SJCRH30 (cell line): Measurements from ENCODE around the gene RWDD4. TPM values are rescaled to one million over a fixed set of nuclear protein-coding genes. Genes with fewer than 3 reads are reported as not detected.
A peak's percentile ranks its signal among the peaks of the same experiment; 100 is the strongest.
"Not testable (repeated sequence)": the region's sequence is repeated elsewhere in the genome, so short reads cannot be mapped to it uniquely, and the experiment has no call there.

Experiments
- DNase-seq, 2 experiments: peaks; one replicate each; pipeline ENCODE4 v3.0.0-alpha.2; 2015 to 2020
- H3K27ac ChIP-seq: fragments of 250-450 bp; sonication (Bioruptor Pico); 2 replicates; pipeline ENCODE4 v1.5.1; 2020; ENCODE audit warnings: mild to moderate bottlenecking, moderate library complexity
- H3K27me3 ChIP-seq: fragments of 250-450 bp; sonication (Bioruptor Pico); 2 replicates; pipeline ENCODE4 v1.5.1; 2020; ENCODE audit warnings: mild to moderate bottlenecking, moderate library complexity
- H3K36me3 ChIP-seq: fragments of 250-450 bp; sonication (Bioruptor Pico); 2 replicates; pipeline ENCODE4 v1.5.1; 2020; ENCODE audit warnings: mild to moderate bottlenecking, moderate library complexity
- H3K4me1 ChIP-seq: fragments of 250-450 bp; sonication (Bioruptor Pico); 2 replicates; pipeline ENCODE4 v1.5.1; 2020; ENCODE audit warnings: mild to moderate bottlenecking, moderate library complexity
- H3K4me3 ChIP-seq: fragments of 250-450 bp; sonication (Bioruptor Pico); 2 replicates; pipeline ENCODE4 v1.5.1; 2020; ENCODE audit warnings: mild to moderate bottlenecking, moderate library complexity
- H3K9me3 ChIP-seq: fragments of 250-450 bp; sonication (Bioruptor Pico); replicated peaks from 2 replicates; pipeline ENCODE4 v1.5.1; 2020; ENCODE audit warnings: mild to moderate bottlenecking, moderate library complexity
- total RNA-seq: library from RNA; depleted of rRNA; stranded (reverse); fragments of >200 nt; shearing (Covaris generic); gene quantifications from 2 replicates; pipeline ENCODE4 v1.2.3, GENCODE V29; 2014

Gene RWDD4
- total RNA-seq, 1 experiment from 2014 or later = 26.3 TPM

DNA sequence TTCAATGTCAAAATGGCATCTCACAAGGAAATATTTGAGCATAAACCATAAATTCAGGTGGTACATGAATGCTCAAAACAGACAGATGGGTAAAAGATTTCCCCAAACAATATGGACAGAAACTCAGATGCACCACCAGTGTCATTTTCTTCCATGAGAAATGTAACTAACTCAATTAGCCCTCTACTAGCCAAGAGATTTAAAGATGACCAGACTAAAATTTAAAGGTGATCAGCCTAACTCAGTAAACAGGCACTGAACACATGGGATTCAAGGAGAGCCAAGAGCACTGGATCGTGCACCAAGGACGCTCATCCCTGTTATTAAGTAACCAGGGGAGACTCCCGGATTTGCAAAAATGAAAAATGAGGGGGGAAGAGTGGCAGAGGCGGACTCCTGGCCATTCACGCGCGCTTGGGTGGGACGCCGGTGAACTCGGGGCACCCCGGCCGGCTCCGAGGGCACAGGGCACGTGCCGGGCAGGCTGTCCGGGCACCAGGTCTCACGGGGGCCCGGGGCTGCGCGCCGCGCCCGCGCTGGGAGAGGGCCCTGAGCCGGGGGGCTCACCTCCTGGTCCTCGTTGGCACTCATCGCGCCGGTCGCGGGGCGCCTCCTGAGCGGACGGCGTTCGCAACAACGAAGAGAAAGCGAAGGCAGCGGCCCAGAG lies 490 bp downstream of the RWDD4 start:
- no peaks in the 10 kb centered on the region for H3K27me3 ChIP-seq
- peak overlapping the region; percentile 78 for H3K27ac ChIP-seq
- peak overlapping the region; percentile 96 for H3K4me3 ChIP-seq
- peaks cover 2% of the 10 kb centered on the region; the same call in 1 of the 2 replicates for H3K36me3 ChIP-seq
- DNase-seq = peak; percentile 5 to 17
- no peaks in the 10 kb centered on the region for H3K9me3 ChIP-seq
- no peaks in the 10 kb centered on the region for H3K4me1 ChIP-seq

DNA sequence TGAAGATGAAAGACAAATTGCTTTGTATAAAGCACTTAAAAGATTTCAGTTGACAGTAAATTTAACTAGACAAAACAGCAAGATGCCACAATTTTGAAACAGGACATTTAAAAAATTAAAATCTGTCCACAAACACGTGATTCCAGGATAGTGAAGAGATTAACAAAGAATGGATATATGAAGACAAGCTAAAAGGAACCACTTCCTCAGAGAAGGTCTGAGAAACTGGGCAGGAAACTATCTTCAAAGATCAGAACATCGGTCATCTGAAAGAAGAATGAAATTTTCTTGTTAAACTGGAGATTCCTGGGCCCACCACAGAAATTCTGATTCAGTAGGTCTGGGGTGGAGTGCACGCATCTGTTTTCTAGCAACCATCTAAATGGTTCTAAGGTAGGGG lies 1.4 kb downstream of the RWDD4 start:
- H3K4me3 ChIP-seq = no peak overlapping the region

DNA sequence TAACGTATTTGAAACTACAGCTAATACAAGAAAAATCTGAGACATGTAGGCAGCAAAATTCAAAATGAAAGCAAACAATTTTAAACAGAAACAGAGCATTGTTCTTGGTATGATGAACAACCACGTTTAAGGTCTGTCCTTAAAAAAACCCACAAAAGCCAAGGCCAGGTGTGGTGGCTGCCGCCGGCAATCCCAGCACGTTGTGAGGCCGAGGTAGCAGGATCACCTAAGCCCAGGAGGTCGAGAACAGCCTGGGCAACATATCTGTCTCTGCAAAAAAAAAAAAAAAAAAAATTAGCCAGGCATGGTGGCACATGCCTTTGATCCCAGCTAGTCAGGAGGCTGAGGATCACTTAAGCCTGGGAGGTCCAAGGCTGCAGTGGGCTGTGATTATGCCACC lies 13.7 kb downstream of the RWDD4 start:
- H3K36me3 ChIP-seq = peaks cover 12% of the 10 kb centered on the region; the same call in 1 of the 2 replicates
- no peak overlapping the region for H3K27ac ChIP-seq
- no peaks in the 10 kb centered on the region for H3K4me1 ChIP-seq
- no peak overlapping the region for H3K4me3 ChIP-seq
- H3K27me3 ChIP-seq = no peaks in the 10 kb centered on the region
- no peaks in the 10 kb centered on the region for H3K9me3 ChIP-seq
- no peak for DNase-seq

More for the DNA sequence above, 1.4 kb downstream of the RWDD4 start:
- Histone ChIP-seq H3K27me3 (no peaks in the 10 kb centered on the region), H3K27ac (no peak overlapping the region), H3K9me3 (no peaks in the 10 kb centered on the region), H3K4me1 (no peaks in the 10 kb centered on the region), H3K36me3 (peaks cover 3% of the 10 kb centered on the region; the same call in 1 of the 2 replicates)
- no peak for DNase-seq

DNA sequence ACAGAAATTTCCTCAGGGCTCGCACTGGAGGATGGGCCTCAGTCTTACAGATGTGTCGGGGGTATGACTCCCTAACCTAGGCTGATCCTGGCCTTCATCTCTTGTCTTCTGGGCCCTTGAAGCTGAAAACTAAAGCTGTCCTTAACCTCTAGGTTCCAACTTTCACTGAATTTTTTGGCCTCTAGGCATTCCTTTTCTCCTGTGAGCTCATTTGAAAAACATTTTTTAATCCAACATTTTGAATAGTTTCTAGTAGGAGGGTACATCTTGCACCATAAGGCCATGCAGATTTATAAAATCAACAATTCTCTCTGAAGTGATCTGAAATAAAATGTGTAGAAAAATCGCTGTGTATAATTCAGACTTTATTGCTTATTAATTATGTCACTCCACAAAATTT lies 19.7 kb downstream of the RWDD4 start:
- Histone ChIP-seq H3K36me3 (peaks cover 5% of the 10 kb centered on the region; the same call in 1 of the 2 replicates), H3K27me3 (no peaks in the 10 kb centered on the region), H3K9me3 (no peaks in the 10 kb centered on the region), H3K4me3 (no peak overlapping the region), H3K4me1 (no peaks in the 10 kb centered on the region), H3K27ac (no peak overlapping the region)
- DNase-seq = no peak

DNA sequence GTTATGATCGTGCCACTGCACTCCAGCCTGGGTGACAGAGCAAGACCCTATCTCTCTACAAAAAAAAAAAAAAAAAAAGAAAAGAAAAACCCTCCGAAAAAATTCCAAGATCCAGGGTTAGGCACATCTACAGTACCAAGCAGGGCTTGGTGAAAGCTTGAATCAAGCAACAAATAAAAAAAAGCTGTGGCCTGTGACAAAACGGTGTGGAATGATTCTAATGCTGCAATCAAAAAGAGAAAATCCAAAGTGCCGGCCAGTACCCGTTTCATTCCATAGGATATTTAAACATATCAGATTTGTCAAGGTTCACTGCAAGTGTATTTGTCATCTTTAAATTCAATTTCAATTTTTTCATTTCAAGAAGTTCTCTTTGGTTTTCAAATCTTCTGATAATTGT lies 20.5 kb downstream of the RWDD4 start:
- Histone ChIP-seq H3K27ac (no peak overlapping the region), H3K27me3 (no peaks in the 10 kb centered on the region), H3K4me3 (no peak overlapping the region), H3K36me3 (peaks cover 3% of the 10 kb centered on the region; the same call in 1 of the 2 replicates), H3K9me3 (no peaks in the 10 kb centered on the region), H3K4me1 (no peaks in the 10 kb centered on the region)
- no peak for DNase-seq

DNA sequence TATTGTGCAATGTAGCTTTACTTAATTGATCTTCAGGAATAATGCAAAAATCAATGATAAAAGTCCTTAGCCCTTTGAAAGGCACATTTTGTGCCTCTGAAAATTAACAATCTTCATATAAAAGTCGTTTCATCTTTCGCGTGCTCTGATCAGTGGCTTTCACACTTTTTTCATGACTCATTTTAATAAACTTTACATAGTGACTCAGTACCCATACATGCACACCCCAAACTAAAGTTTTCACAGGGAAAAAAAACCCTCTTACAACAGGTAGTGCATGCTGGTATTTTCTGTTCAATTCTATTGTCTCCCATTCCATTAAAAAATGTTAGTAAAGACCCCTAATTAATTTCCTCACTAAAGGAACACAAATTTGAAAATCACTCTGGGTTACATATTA lies 21.5 kb downstream of the RWDD4 start:
- H3K9me3 ChIP-seq = no peaks in the 10 kb centered on the region
- H3K27ac ChIP-seq = no peak overlapping the region
- peaks cover 3% of the 10 kb centered on the region; the same call in 1 of the 2 replicates for H3K36me3 ChIP-seq
- no peaks in the 10 kb centered on the region for H3K4me1 ChIP-seq
- no peak overlapping the region for H3K4me3 ChIP-seq
- H3K27me3 ChIP-seq = no peaks in the 10 kb centered on the region
- no peak for DNase-seq

DNA sequence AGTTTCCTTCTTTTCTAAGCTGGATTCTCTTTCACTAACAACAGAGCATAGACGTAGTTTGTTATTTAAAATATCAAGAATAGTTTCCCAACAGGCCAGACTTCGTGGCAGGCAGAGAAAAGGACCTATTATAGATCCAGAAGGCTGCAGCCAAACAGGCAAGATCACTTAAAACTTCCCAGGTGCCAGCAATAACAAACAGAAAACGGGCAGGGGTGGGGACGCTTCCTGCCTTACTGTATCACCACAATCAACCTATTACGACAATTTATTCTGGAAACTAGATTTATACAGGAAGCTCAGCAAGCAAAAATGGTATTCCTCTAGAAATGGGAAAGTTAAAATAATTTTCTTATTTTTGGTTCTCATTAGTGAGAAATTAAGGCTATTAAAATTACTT lies 22.1 kb downstream of the RWDD4 start:
- no peak overlapping the region for H3K4me3 ChIP-seq
- H3K27ac ChIP-seq = no peak overlapping the region
- no peaks in the 10 kb centered on the region for H3K27me3 ChIP-seq
- DNase-seq = no peak
- H3K36me3 ChIP-seq = peaks cover 3% of the 10 kb centered on the region; the same call in 1 of the 2 replicates
- H3K4me1 ChIP-seq = no peaks in the 10 kb centered on the region
- no peaks in the 10 kb centered on the region for H3K9me3 ChIP-seq

DNA sequence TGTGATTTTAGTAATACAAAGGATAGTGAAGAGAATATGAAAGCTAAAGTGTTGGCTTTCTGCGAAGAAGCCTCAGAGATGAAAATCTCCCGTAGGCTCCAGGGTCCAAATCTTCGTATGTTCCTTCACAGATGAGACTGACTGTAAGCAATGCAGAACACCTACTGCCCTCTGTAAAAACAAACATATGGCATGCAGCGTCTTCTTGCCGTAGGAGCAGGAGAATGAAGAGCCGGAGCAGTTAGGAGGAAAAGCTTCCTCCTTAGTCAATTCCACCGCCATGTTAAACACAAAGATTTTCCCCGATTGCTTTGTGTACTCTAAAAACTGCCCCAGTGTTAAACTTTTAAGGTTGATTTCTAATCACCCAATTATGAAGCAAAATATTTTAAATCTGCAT lies 22.5 kb downstream of the RWDD4 start:
- no peaks in the 10 kb centered on the region for H3K4me1 ChIP-seq
- H3K4me3 ChIP-seq = no peak overlapping the region
- peaks cover 3% of the 10 kb centered on the region; the same call in 1 of the 2 replicates for H3K36me3 ChIP-seq
- no peaks in the 10 kb centered on the region for H3K27me3 ChIP-seq
- DNase-seq = no peak
- H3K27ac ChIP-seq = no peak overlapping the region
- H3K9me3 ChIP-seq = no peaks in the 10 kb centered on the region

DNA sequence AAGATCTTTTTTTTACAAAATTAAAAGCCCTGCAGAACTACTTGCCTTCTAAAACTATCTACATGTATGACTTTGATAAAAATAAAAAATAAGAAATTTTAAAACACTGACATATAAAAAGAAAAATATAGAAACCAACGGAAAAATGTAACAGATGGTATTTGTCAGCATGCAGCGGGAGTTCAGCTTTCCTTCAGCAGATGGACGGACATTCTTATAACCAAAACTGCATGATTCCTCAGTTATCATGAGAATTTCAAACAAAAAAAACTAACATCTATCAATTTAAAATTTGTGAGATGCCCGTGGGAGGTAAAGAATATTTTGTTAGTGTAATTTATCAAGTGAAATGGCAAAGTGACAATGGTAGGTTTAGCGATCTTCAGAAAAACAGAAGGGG lies 23.2 kb downstream of the RWDD4 start:
- Histone ChIP-seq H3K4me3 (no peak overlapping the region), H3K36me3 (no peaks in the 10 kb centered on the region), H3K4me1 (no peaks in the 10 kb centered on the region), H3K27me3 (no peaks in the 10 kb centered on the region), H3K9me3 (no peaks in the 10 kb centered on the region), H3K27ac (no peak overlapping the region)
- DNase-seq = no peak

DNA sequence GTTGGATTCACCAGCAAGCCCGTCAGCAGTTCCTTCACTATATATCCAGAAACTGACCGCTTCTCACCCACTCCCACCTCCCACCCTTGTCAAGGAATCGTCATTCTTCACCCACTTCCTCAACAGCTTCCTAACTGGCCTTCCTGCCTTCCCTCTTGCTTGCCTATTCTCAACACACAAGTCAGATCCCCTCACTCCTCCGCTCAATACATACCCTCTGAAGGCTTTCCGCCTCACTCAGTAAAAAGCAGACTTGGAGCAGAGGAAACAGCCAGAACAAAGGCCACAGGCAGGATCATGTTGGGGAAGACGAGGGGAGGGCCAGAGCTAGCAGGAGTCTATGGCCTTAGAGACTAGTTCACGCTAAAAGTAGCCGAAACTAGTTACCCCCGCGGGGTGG lies 23.7 kb downstream of the RWDD4 start:
- Histone ChIP-seq H3K9me3 (no peaks in the 10 kb centered on the region), H3K27ac (no peak overlapping the region), H3K4me1 (no peaks in the 10 kb centered on the region), H3K4me3 (no peak overlapping the region), H3K27me3 (no peaks in the 10 kb centered on the region), H3K36me3 (no peaks in the 10 kb centered on the region)
- no peak for DNase-seq

DNA sequence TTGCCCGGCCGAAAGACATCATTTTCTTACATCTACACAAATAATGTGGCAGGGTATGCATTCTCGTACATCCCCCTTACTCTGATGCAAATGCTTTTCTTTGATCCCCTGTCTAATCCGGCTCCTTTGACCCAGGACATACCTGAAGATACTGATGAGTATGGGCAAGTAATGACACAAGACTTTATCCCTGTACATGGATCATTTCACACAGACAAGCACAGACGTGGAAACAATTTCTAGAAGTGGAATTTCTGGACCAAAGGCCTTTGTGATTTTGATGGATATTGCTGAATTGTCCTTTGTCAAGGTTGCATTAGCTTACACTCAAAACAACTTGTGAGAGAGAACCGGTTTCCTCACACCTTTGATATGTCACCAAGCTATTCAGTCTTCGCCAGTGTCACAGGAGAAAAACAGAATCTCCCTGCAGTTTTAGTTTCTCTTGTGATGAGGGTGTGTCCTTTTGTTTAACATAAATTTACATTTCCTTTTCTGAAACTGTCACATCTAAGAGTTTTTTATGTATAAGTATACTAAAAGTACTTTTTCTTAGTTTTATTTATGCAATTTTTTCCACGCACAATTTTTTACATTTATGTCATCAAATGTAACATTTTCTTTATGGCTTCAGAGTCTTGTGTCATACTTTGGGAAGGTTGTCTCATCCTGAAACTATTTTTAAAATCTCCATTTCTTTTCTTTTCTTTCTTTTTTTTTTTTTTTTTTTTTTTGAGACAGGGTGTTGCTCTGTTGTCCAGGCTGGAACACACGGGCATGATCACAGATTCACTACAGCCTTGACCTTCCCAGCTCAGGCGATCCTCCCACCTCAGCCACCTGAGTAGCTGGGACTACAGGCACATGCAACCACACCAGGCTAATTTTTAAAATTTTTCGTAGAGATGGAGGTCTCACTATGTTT lies 25.2 kb downstream of the RWDD4 start:
- no peak overlapping the region for H3K27ac ChIP-seq
- DNase-seq = no peak
- H3K4me3 ChIP-seq = no peak overlapping the region
- H3K9me3 ChIP-seq = no peaks in the 10 kb centered on the region
- H3K36me3 ChIP-seq = no peaks in the 10 kb centered on the region
- no peaks in the 10 kb centered on the region for H3K27me3 ChIP-seq
- H3K4me1 ChIP-seq = no peaks in the 10 kb centered on the region

DNA sequence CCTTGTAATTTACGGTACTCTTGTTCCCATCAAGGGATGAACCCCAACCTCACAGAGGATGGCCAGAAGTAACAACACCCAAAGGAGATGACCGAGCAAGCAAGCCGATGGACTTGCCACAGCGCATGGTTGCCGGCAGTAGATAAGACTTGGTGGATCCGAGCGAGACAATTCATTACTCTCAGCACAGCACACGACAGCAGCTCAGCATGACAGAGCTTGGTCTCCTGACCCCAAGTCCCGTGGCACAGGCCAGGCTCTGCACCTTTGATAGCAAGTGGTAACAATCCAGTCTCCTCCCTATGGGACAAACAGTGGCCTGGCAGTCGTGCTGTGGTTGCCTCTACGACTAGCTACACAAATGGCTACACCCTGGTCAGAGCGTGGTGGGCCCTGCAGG lies 26.3 kb downstream of the RWDD4 start:
- no peaks in the 10 kb centered on the region for H3K27me3 ChIP-seq
- no peaks in the 10 kb centered on the region for H3K9me3 ChIP-seq
- H3K4me1 ChIP-seq = no peaks in the 10 kb centered on the region
- no peaks in the 10 kb centered on the region for H3K36me3 ChIP-seq
- no peak overlapping the region for H3K27ac ChIP-seq
- no peak overlapping the region for H3K4me3 ChIP-seq
- no peak for DNase-seq

DNA sequence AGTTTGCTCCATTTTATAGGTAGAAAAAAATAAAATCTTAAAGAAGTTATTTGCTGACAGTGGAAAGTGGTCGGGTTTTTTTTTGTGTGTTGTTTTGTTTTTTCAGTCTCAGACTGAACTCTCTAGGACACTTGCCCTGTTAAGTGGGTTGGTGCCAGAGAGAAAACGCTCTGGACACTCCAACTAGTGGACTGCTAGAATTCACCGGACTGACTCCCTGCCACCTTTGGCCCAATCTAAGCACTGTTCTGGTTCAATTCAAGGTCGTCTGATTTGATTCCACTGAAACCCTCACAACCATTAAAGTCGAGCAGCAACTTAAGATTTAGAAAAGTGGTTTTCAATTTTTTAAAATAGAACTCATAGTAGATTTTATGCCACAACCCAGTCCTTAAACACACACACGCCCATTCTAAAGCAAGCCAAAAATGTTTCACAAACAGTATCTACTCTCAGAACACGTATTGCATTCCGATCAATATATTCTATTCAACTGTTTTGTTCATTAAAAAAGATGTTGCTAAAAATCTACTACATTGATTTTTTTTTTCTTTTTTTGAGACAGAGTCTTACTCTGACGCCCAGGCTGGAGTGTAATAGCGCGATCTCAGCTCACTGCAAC lies 27.3 kb downstream of the RWDD4 start:
- no peaks in the 10 kb centered on the region for H3K27me3 ChIP-seq
- no peaks in the 10 kb centered on the region for H3K9me3 ChIP-seq
- no peaks in the 10 kb centered on the region for H3K4me1 ChIP-seq
- H3K36me3 ChIP-seq = no peaks in the 10 kb centered on the region
- H3K4me3 ChIP-seq = no peak overlapping the region
- no peak overlapping the region for H3K27ac ChIP-seq
- no peak for DNase-seq

DNA sequence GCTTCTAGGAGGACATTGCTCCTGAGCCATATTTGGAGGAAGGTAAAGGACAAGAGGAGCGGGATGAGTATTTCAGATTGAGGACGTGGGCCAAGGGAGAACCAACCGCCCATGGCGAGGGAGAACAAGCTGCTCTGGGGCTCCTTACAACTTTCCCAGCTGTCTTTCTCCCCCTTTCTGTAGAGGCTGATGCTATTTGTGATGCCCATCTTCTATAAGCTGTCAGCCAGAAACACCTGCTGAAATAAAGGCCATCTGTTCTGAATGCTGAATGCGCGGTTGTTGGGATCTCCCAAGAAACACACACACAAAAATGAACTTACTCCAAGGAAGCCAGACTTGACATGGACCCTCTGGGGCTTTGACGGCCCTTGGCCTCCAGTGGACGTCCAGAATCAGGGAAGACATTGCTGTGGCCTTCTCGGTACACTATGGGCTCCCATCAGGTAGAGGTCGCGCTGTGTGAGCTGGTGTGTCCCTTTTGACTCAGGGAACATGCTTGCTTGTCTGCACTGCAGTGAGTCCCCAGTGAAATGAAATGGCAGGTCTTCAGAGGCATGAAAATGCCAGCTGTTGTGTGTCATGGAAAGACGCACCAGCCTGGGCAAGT lies 30.9 kb downstream of the RWDD4 start:
- Histone ChIP-seq H3K27me3 (no peaks in the 10 kb centered on the region), H3K27ac (no peak overlapping the region), H3K9me3 (no peaks in the 10 kb centered on the region)

DNA sequence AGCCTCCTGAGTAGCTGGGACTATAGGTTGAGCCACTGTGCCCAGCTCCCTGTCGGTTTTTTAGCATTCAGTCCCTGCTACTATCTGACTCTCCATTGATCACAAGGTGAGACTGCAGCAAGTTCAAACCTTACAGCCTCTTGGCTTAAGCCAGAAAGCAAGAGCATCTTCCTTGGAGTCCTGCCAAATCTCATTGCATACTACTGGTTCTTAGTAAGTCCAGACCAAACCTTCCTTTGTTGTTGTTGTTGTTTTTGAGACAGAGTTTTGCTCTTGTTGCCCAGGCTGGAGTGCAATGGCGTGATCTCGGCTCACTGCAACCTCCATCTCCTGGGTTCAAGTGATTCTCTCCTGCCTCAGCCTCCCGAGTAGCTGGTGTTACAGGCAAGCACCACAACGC lies 31.7 kb downstream of the RWDD4 start:
- H3K4me1 ChIP-seq, H3K36me3 ChIP-seq, H3K27ac ChIP-seq, DNase-seq, H3K4me3 ChIP-seq, H3K27me3 ChIP-seq, H3K9me3 ChIP-seq: not testable (repeated sequence)

More for the DNA sequence above, 30.9 kb downstream of the RWDD4 start:
- no peak for DNase-seq
- Histone ChIP-seq H3K36me3 (no peaks in the 10 kb centered on the region), H3K4me3 (no peak overlapping the region), H3K4me1 (no peaks in the 10 kb centered on the region)
